CD4-positive, alpha-beta T cell treated with Interferon alpha-2 for 1 hour (primary cell): ENCODE results near the gene ACAA1.

Source experiments
- DNase-seq, 2 donors: peaks; one replicate each; pipeline ENCODE4 v3.0.0-alpha.2; 2020 to 2022

ACAA1 gene

GRCh38 chr3:38133557-38134405, 3.1 kb downstream of the ACAA1 start:
- no peak for DNase-seq

DNA sequence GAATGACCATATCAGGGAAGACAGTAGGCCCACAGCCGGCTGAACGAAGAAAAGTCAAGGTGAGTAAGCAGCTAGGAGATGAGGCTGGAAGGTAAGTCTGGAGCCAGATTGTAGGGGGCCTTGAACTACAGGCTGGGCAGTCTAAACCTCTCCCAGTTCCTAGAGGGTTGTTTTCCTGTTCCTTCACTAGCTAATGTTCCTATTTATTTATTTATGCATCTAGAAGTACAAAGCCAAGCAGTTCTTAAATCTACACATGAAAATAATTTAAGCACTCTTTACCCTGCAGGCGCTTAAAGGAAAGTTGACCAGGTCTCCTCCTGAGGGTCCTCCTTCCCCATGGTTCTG, 3.7 kb downstream of the ACAA1 start:
- no peak for DNase-seq

GRCh38 chr3:38131621-38132369, 5.1 kb downstream of the ACAA1 start:
- peak in 1 of 2 donors; percentile 35 for DNase-seq

DNA sequence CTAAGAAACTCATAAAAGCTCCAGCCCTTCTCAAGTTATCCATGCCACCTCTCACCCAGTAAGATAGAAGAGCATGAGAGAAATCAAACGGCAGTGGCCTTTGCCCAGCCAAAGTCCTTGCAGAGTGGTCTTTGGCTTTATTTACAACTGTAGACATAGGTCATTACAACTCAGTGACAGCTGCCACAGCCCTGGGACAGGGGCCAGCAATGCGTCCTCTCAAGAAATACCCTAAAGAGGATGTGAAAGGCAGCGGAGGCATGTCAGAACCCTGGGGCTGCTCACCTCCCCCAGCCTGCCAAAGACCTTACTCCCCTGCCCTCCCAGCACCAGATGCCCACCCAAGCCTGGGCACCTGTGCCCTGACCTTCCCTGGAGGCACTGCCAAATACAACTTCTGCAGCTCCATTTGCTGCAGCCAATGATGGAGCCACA, 6.3 kb downstream of the ACAA1 start:
- DNase-seq: no peak

GRCh38 chr3:38129058-38129457, 7.9 kb downstream of the ACAA1 start:
- DNase-seq: no peak

GRCh38 chr3:38128303-38128655, 8.6 kb downstream of the ACAA1 start:
- no peak for DNase-seq

DNA sequence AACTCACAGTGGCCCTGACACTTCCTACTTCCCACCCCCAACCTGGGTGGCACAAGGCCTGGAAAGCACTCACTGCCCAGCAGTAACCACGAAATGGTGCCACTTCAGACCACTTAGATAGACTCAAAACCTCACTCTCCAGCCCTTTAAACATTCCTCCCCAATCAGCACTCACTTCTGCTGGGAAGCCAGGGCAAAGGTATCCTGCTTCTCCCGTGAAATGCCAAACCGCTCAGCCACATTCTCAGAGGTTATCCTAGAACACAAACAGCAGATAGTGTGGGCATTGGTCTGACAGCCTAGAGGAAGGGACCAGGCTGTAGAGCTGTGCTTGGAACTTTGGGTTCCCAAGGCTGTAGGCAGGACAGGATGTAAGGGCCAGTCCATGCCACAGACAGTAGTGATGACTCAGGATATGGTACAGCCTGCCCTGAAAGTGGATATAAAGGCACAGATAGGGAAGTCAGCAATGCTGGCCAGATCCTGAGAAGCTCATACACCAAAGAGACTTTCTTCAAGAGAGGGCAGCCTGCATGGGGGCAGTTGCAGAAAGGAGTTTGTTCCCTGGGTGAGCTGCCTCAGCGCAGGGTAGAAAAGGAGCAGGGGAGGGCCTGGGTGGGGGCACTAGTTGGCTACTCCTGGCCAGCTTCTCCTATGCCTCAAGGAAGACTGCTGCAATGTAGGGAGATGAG, 9.2 kb downstream of the ACAA1 start:
- DNase-seq: no peak

DNA sequence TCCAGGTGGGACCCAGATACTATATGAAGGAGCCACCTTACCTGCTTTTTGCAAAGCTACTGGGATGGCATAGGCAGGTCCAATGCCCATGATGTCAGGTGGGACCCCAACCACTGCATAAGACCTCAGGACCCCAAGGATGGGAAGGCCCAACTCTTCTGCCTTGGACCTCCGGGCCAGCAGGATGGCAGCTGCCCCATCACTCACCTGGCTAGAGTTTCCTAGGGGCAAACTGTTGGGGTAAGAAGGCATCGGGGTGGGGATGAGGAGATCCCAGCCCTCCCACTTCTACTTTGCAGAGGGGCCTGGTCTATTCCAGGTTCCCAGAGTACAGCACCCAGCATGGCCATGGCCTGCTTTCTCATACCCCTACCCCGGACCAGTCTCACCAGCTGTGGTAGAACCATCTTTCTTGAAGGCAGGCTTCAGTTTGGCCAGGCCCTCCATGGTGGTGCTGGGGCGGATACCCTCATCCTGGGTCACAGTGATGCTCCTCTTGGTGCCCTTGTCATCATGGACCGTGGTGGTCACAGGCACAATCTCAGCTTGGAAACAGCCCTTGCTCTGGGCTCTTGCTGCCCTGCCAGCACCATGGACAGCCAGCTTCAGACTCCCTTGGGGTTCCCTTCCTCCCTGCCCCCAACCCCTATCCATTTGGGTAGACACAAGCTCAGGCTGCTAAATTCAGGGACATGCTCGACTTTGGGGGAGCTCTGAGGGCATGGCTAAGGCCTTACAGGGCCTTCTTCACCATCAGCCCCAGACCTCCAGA, 10.6 kb downstream of the ACAA1 start:
- no peak for DNase-seq

DNA sequence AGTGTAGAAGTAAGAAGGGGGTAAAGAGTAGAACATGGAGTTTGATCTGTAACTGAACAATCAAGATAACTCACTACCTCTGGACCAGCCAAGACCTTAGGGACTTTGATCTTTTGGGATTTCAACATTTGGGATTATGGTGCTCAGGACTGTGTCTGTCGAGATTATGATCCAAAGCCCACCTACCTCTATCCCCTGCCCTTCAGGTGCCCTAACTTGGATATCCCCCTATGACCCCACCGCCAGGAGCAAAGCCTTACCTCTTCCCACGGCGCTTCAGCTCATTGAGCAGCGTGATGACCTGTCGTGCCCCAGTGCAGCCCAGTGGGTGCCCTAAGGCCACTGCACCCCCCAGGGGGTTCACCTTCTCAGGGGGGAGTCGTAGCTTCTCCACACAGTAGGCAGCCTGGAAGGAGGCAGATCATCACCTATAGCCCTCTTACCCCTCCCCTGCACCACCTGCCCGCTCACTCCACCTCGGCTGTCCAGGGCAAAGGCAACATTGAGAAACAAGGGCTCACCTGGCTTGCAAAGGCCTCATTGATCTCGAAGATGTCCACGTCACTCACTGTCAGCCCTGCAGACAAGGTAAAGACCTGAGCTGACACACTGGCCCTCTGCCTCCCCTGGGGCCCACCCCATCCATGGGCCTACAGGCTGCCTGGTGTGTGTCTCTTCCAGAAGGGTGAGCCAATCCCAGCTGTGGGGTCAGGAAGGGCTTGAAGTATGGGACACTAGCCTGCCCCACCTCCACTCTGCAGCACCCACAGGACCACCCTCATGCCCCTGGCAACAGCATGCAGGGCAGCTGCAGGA, 11.4 kb downstream of the ACAA1 start:
- DNase-seq: no peak

- no peak for DNase-seq
Observed at GRCh38 chr3:38124324-38125122, 12.4 kb downstream of the ACAA1 start.

- DNase-seq: no peak
Observed at GRCh38 chr3:38122712-38123290, 14.1 kb downstream of the ACAA1 start.

GRCh38 chr3:38121832-38122461, 15.0 kb downstream of the ACAA1 start:
- DNase-seq: no peak

- DNase-seq: no peak
Observed at GRCh38 chr3:38121451-38121831, 15.5 kb downstream of the ACAA1 start.

GRCh38 chr3:38120693-38121450, 16.1 kb downstream of the ACAA1 start:
- no peak for DNase-seq

- DNase-seq: no peak
Observed at GRCh38 chr3:38119821-38120692, 16.9 kb downstream of the ACAA1 start.

GRCh38 chr3:38119248-38119544, 17.7 kb downstream of the ACAA1 start:
- DNase-seq: no peak

GRCh38 chr3:38118421-38119247, 18.3 kb downstream of the ACAA1 start:
- no peak for DNase-seq
